ENCODE results near the gene GPR157. TPM values are rescaled to one million over a fixed set of nuclear protein-coding genes. Genes with fewer than 3 reads are reported as not detected.

The GPR157 gene
- total and polyA plus RNA-seq, 10 of the 15 experiments (the other 5 are each of a cell fraction or from before 2014, with no cell fraction given) = 0.66 to 15.9 (median 3.1) TPM

GRCh38 chr1:9118186-9118585, 10.7 kb downstream of the GPR157 start:
- in situ Hi-C loops (cut with MboI) = no loop called here
- TF ChIP-seq CREB1 (IDR thresholded peaks at IDR 0.05; ENCODE audit: low read depth) (no peak), CBX5 (IDR thresholded peaks at IDR 0.05; ENCODE audit: low read depth) (no peak), HSF1 (IDR thresholded peaks at IDR 0.05; ENCODE audit: low read depth, low read length) (no peak), EP300 (IDR thresholded peaks at IDR 0.05; ENCODE audit: borderline replicate concordance in 1 of 2, control insufficient read depth in 1 of 2, low read depth in 2 of 2, low read length in 2 of 2) (no peak), ZNF687 (IDR thresholded peaks at IDR 0.05) (no peak), CTCF (IDR thresholded peaks at IDR 0.05 in 2 of 3, conservative IDR thresholded peaks at IDR 0.05 in 1 of 3; ENCODE audit: control insufficient read depth in 2 of 3, extremely low read depth in 1 of 3, insufficient read depth in 1 of 3, low read depth in 3 of 3, low read length in 3 of 3) (no peak), TBL1XR1 (IDR thresholded peaks at IDR 0.05; ENCODE audit: low read depth, low read length) (no peak), IRF4 (IDR thresholded peaks at IDR 0.05; ENCODE audit: low read depth, low read length) (no peak), KDM1A (IDR thresholded peaks at IDR 0.05; ENCODE audit: borderline replicate concordance) (no peak), SREBF2 (IDR thresholded peaks at IDR 0.05; ENCODE audit: low read length) (no peak), ELK1 (IDR thresholded peaks at IDR 0.05; ENCODE audit: low read depth, low read length) (no peak), NRF1 (conservative IDR thresholded peaks at IDR 0.05; ENCODE audit: low read depth, low read length) (no peak), EGR1 (IDR thresholded peaks at IDR 0.05; ENCODE audit: borderline replicate concordance in 1 of 2, low read depth in 2 of 2, low read length in 2 of 2) (no peak), IKZF1 (conservative IDR thresholded peaks at IDR 0.05) (no peak), HCFC1 (IDR thresholded peaks at IDR 0.05; ENCODE audit: low read length) (no peak)

More at GRCh38 chr1:9118186-9118585, 10.7 kb downstream of the GPR157 start:
- 90% methylated on average over 7 of the region's 7 CpGs for WGBS (ENCODE audit: insufficient coverage, insufficient replicate concordance, low lambda C conversion rate, missing lambda C conversion rate)
- ChIA-PET SMC1A (ENCODE audit: uncharacterized antibody, unreplicated experiment) (interaction anchor here (0.8 to 1.5 kb wide), 5 partner anchors 12 to 78 kb away, joined by 3 to 8 read pairs (median 3); no protein-coding TSS in a partner anchor), POLR2A (interaction anchor here (0.8 to 1.1 kb wide), 3 partner anchors 12 to 47 kb away, joined by 3 to 4 read pairs (median 4); no protein-coding TSS in a partner anchor), RAD21 (ENCODE audit: unreplicated experiment) (interaction anchor here (2.1 to 3.5 kb wide), 2 partner anchors 11 to 79 kb away, joined by 10 to 14 read pairs; partner anchors contain the start of gene GPR157), CTCF (interaction anchor here (0.5 to 7.9 kb wide), 8 partner anchors 12 to 309 kb away, joined by 3 to 46 read pairs (median 4); no protein-coding TSS in a partner anchor)
- H3K79me2 ChIP-seq (ENCODE audit: control insufficient read depth, insufficient read depth, low read length) = no peaks in the 10 kb centered on the region; the same call in 1 of the 2 replicates
- peaks cover 37% of the 10 kb centered on the region for H3K4me1 ChIP-seq (ENCODE audit: control insufficient read depth, insufficient read depth, low read length)
- intact Hi-C loops (cut with micrococcal nuclease; ENCODE audit: unreplicated experiment) = no loop called here
- H4K20me1 ChIP-seq (ENCODE audit: control insufficient read depth, insufficient read depth) = no peaks in the 10 kb centered on the region; the same call in 1 of the 2 replicates
- no peaks in the 10 kb centered on the region for H3K36me3 ChIP-seq (ENCODE audit: control insufficient read depth in 2 of 2, insufficient read depth in 2 of 2, low read length in 1 of 2)
- no peak overlapping the region for H2AFZ ChIP-seq (ENCODE audit: control insufficient read depth, low read depth, low read length)
- no peak overlapping the region for H3K27ac ChIP-seq (ENCODE audit: control insufficient read depth, insufficient read depth)
- FAIRE-seq (no peak), DNase-seq (ENCODE audit: low read depth, low spot score) (no peak), ATAC-seq (no peak)
- H3K9ac ChIP-seq (ENCODE audit: control insufficient read depth, insufficient read depth, low read length) = no peak overlapping the region
- H3K4me2 ChIP-seq (ENCODE audit: control insufficient read depth, insufficient read depth) = no peak overlapping the region
- H3K4me3 ChIP-seq = no peak overlapping the region
- no TSS peak for BruUV-seq (replicated peaks)
- H3K27me3 ChIP-seq (replicated peaks in 1 of 2; ENCODE audit: control insufficient read depth in 2 of 2, insufficient read depth in 2 of 2, low read length in 1 of 2) = no peaks in the 10 kb centered on the region
- no peaks in the 10 kb centered on the region for H3K9me3 ChIP-seq (replicated peaks; ENCODE audit: control insufficient read depth, insufficient read depth, low read length)
